ENCODE results near the gene MCTP2. TPM values are rescaled to one million over a fixed set of nuclear protein-coding genes. Genes with fewer than 3 reads are reported as not detected.
A peak's percentile ranks its signal among the peaks of the same experiment; 100 is the strongest.

MCTP2 gene
- total and polyA plus RNA-seq, 7 donors: 1.5 to 12.2 (median 4.4) TPM

- no peak overlapping the region for H3K4me3 ChIP-seq
- TF ChIP-seq EP300 (IDR thresholded peaks at IDR 0.05) (no peak), CTCF (IDR thresholded peaks at IDR 0.05) (no peak), POLR2A (IDR thresholded peaks at IDR 0.05) (no peak), POLR2AphosphoS5 (IDR thresholded peaks at IDR 0.05) (no peak)
- DNase-seq: no peak
- H3K36me3 ChIP-seq: no peaks in the 10 kb centered on the region
- no peaks in the 10 kb centered on the region for H3K4me1 ChIP-seq
- no peaks in the 10 kb centered on the region for H3K9me3 ChIP-seq
- WGBS, 2 donors: 84% methylated on average over 9 of the region's 9 CpGs
- no peaks in the 10 kb centered on the region for H3K27me3 ChIP-seq
- no peak overlapping the region for H3K27ac ChIP-seq
- intact Hi-C loops (cut with DNase I): no loop called here
These were observed 173.4 kb downstream of the MCTP2 start for GRCh38 chr15:94404733-94405283.

- WGBS, 2 donors: 29 to 62% methylated on average over 5 of the region's 5 CpGs
- no peak for DNase-seq
- H3K9me3 ChIP-seq: no peaks in the 10 kb centered on the region
- no peaks in the 10 kb centered on the region for H3K36me3 ChIP-seq
- no peak overlapping the region for H3K4me3 ChIP-seq
- H3K27ac ChIP-seq: peak overlapping the region in 1 of 4 donors; percentile 44
- intact Hi-C loops (cut with DNase I): loop anchor here (5.0 kb wide), 2 partner anchors 261 to 881 kb away; no protein-coding TSS in a partner anchor
- TF ChIP-seq POLR2AphosphoS5 (IDR thresholded peaks at IDR 0.05): no peak
- no peak for TF ChIP-seq POLR2A (IDR thresholded peaks at IDR 0.05)
- no peak for TF ChIP-seq CTCF (IDR thresholded peaks at IDR 0.05)
- TF ChIP-seq EP300 (IDR thresholded peaks at IDR 0.05): no peak
- H3K27me3 ChIP-seq: no peaks in the 10 kb centered on the region
- peaks cover 0 to 55% (median 12%) of the 10 kb centered on the region in 4 donors for H3K4me1 ChIP-seq
These were observed 179.9 kb downstream of the MCTP2 start for GRCh38 chr15:94411285-94411684.

GRCh38 chr15:94411846-94412245 is 180.5 kb downstream of the MCTP2 start:
- H3K27me3 ChIP-seq: no peaks in the 10 kb centered on the region
- peaks cover 0 to 58% (median 12%) of the 10 kb centered on the region in 4 donors for H3K4me1 ChIP-seq
- H3K9me3 ChIP-seq: no peaks in the 10 kb centered on the region
- WGBS, 2 donors: 22 to 64% methylated on average over 2 of the region's 2 CpGs
- H3K4me3 ChIP-seq: no peak overlapping the region
- no peak for TF ChIP-seq POLR2A (IDR thresholded peaks at IDR 0.05)
- no peak for TF ChIP-seq CTCF (IDR thresholded peaks at IDR 0.05)
- no peak for TF ChIP-seq EP300 (IDR thresholded peaks at IDR 0.05)
- TF ChIP-seq POLR2AphosphoS5 (IDR thresholded peaks at IDR 0.05): no peak
- no peaks in the 10 kb centered on the region for H3K36me3 ChIP-seq
- no peak for DNase-seq
- peak overlapping the region in 1 of 4 donors; percentile 44 for H3K27ac ChIP-seq
- intact Hi-C loops (cut with DNase I): loop anchor here (5.0 kb wide), 2 partner anchors 260 to 880 kb away; no protein-coding TSS in a partner anchor

- H3K36me3 ChIP-seq: no peaks in the 10 kb centered on the region
- peaks cover 0 to 71% (median 12%) of the 10 kb centered on the region in 4 donors for H3K4me1 ChIP-seq
- H3K4me3 ChIP-seq: no peak overlapping the region
- DNase-seq: no peak
- H3K9me3 ChIP-seq: no peaks in the 10 kb centered on the region
- intact Hi-C loops (cut with DNase I): loop anchor here (5.0 kb wide), 2 partner anchors 259 to 879 kb away; no protein-coding TSS in a partner anchor
- TF ChIP-seq CTCF (IDR thresholded peaks at IDR 0.05) (peak; percentile 23 to 54 (median 50)), POLR2A (IDR thresholded peaks at IDR 0.05) (no peak)
- no peaks in the 10 kb centered on the region for H3K27me3 ChIP-seq
- peak overlapping the region in 1 of 4 donors; percentile 33 for H3K27ac ChIP-seq
- 22 to 44% methylated on average over 6 of the region's 6 CpGs for WGBS, 2 donors
These were observed 181.8 kb downstream of the MCTP2 start for GRCh38 chr15:94412979-94413746.
